K562 (cell line): ENCODE results near the gene PLEKHA5. TPM values are rescaled to one million over a fixed set of nuclear protein-coding genes. Genes with fewer than 3 reads are reported as not detected.

Source experiments
- CAMTA2 ChIP-seq: fragments of 250-450 bp; sonication (Bioruptor Pico); conservative IDR thresholded peaks from 2 replicates; pipeline ENCODE4 v1.5.1; 2022
- ESRRB ChIP-seq: fragments of 250-450 bp; sonication (Bioruptor Pico); IDR thresholded peaks from 2 replicates; pipeline ENCODE4 v1.5.0; 2020; ENCODE audit warnings: mild to moderate bottlenecking, moderate library complexity, borderline replicate concordance
- FOXM1 ChIP-seq, 2 experiments: fragments of 450-650 bp in 1 of 2; sonication (generic) in 1 of 2; formaldehyde crosslinking in 1 of 2; IDR thresholded peaks; 2 replicates each; pipeline versions ENCODE4 v1.6.1 to v1.9.0; 2017 to 2022; ENCODE audit warnings: low read depth in 2 of 2, mild to moderate bottlenecking in 2 of 2, missing genetic modification reagents in 1 of 2, moderate library complexity in 1 of 2
- HOMEZ ChIP-seq: fragments of 250-450 bp; sonication (Bioruptor Pico); IDR thresholded peaks from 2 replicates; pipeline ENCODE4 v1.4.0; 2020; ENCODE audit warnings: mild to moderate bottlenecking, moderate library complexity
- POLR2A ChIP-seq: fragments of 450-650 bp; conservative IDR thresholded peaks from 2 replicates; pipeline ENCODE4 v1.6.1; 2016
- POLR3G ChIP-seq: IDR thresholded peaks from 2 replicates; pipeline ENCODE4 v1.6.1; 2011; ENCODE audit not compliant: insufficient read length, insufficient replicate concordance; ENCODE audit errors: extremely low read depth
- PRMT5 ChIP-seq: sonication (generic); formaldehyde crosslinking; IDR thresholded peaks from 2 replicates; pipeline ENCODE4 v1.5.0; 2020; ENCODE audit warnings: missing genetic modification reagents
- SMC3 ChIP-seq: conservative IDR thresholded peaks from 2 replicates; pipeline ENCODE4 v1.6.1; 2011; ENCODE audit warnings: low read depth, low read length, improper control_type of control experiment; ENCODE audit not compliant: insufficient read depth
- ZNF77 ChIP-seq: fragments of 250-450 bp; sonication (Bioruptor Pico); IDR thresholded peaks from 2 replicates; pipeline ENCODE4 v1.5.0; 2020
- polyA plus RNA-seq, 8 experiments: library from polyadenylated mRNA; depleted of rRNA in 4 of 8; stranded (reverse) in 5 of 8; unstranded in 3 of 8; fragments of >200 nt; fragmentation: Nextera tagmentation in 2 of 8; fragmentation: Illumina TruSeq in 1 of 8; extraction: Ambion mirVana in 2 of 8; extraction: Trizol in 1 of 8; gene quantifications; 2 replicates each; pipeline versions ENCODE4 v1.2.1 to v1.2.3, GENCODE V29; 2011 to 2014; ENCODE audit warnings: inconsistent platforms in 1 of 8, missing spikeins in 1 of 8
- total RNA-seq, 7 experiments: library from RNA; depleted of rRNA in 6 of 7; stranded (reverse); fragments of >200 nt in 6 of 7; fragmentation: Illumina TruSeq in 2 of 7; extraction: Trizol in 2 of 7; gene quantifications; 2 replicates each; pipeline versions ENCODE4 v1.2.1 to v1.2.3, GENCODE V29; 2011 to 2021; ENCODE audit warnings: low replicate concordance in 1 of 7
- TF ChIP-seq, protein P1 (sequence below), 2 experiments: fragments of 450-650 bp; formaldehyde crosslinking in 1 of 2; IDR thresholded peaks; 2 replicates each; pipeline versions ENCODE4 v1.4.0 to v1.6.1; 2014 to 2020; ENCODE audit warnings: mild to moderate bottlenecking in 2 of 2, borderline replicate concordance in 1 of 2, low read depth in 1 of 2
- TF ChIP-seq, protein P2 (sequence below): IDR thresholded peaks from 3 replicates; pipeline ENCODE4 v1.6.1; 2011; ENCODE audit warnings: borderline replicate concordance, mild to moderate bottlenecking; ENCODE audit not compliant: insufficient read length, insufficient read depth
- TF ChIP-seq, protein P3 (sequence below): fragments of 450-650 bp; IDR thresholded peaks from 2 replicates; pipeline ENCODE4 v1.6.1; 2016

The PLEKHA5 gene
- total and polyA plus RNA-seq, 9 of the 15 experiments (the other 6 are each of a cell fraction or from before 2014, with no cell fraction given), result 7.2 to 26.2 (median 17.4) TPM

- TF ChIP-seq, protein P1, sequence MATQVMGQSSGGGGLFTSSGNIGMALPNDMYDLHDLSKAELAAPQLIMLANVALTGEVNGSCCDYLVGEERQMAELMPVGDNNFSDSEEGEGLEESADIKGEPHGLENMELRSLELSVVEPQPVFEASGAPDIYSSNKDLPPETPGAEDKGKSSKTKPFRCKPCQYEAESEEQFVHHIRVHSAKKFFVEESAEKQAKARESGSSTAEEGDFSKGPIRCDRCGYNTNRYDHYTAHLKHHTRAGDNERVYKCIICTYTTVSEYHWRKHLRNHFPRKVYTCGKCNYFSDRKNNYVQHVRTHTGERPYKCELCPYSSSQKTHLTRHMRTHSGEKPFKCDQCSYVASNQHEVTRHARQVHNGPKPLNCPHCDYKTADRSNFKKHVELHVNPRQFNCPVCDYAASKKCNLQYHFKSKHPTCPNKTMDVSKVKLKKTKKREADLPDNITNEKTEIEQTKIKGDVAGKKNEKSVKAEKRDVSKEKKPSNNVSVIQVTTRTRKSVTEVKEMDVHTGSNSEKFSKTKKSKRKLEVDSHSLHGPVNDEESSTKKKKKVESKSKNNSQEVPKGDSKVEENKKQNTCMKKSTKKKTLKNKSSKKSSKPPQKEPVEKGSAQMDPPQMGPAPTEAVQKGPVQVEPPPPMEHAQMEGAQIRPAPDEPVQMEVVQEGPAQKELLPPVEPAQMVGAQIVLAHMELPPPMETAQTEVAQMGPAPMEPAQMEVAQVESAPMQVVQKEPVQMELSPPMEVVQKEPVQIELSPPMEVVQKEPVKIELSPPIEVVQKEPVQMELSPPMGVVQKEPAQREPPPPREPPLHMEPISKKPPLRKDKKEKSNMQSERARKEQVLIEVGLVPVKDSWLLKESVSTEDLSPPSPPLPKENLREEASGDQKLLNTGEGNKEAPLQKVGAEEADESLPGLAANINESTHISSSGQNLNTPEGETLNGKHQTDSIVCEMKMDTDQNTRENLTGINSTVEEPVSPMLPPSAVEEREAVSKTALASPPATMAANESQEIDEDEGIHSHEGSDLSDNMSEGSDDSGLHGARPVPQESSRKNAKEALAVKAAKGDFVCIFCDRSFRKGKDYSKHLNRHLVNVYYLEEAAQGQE (IDR thresholded peaks at IDR 0.05; ENCODE audit: borderline replicate concordance), result no peak
- TF ChIP-seq, protein P1 (CRISPR knock-in tag; IDR thresholded peaks at IDR 0.05; ENCODE audit: low read depth), result no peak
- TF ChIP-seq POLR2A (no peak), POLR3G (no peak), CAMTA2 (CRISPR knock-in tag) (no peak), SMC3 (no peak), ESRRB (CRISPR knock-in tag) (no peak), FOXM1 (IDR thresholded peaks at IDR 0.05; ENCODE audit: low read depth) (no peak), FOXM1 (CRISPR knock-in tag; IDR thresholded peaks at IDR 0.05; ENCODE audit: low read depth) (no peak), PRMT5 (CRISPR knock-in tag) (no peak), ZNF77 (CRISPR knock-in tag) (no peak), HOMEZ (no peak)
- TF ChIP-seq, protein P2, sequence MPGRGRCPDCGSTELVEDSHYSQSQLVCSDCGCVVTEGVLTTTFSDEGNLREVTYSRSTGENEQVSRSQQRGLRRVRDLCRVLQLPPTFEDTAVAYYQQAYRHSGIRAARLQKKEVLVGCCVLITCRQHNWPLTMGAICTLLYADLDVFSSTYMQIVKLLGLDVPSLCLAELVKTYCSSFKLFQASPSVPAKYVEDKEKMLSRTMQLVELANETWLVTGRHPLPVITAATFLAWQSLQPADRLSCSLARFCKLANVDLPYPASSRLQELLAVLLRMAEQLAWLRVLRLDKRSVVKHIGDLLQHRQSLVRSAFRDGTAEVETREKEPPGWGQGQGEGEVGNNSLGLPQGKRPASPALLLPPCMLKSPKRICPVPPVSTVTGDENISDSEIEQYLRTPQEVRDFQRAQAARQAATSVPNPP, result no peak
- TF ChIP-seq, protein P3, sequence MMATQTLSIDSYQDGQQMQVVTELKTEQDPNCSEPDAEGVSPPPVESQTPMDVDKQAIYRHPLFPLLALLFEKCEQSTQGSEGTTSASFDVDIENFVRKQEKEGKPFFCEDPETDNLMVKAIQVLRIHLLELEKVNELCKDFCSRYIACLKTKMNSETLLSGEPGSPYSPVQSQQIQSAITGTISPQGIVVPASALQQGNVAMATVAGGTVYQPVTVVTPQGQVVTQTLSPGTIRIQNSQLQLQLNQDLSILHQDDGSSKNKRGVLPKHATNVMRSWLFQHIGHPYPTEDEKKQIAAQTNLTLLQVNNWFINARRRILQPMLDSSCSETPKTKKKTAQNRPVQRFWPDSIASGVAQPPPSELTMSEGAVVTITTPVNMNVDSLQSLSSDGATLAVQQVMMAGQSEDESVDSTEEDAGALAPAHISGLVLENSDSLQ, result no peak
Measured at GRCh38 chr12:19388131-19388549, 258.6 kb downstream of the PLEKHA5 start (continued).
